Right renal cortex interstitium (tissue), 3 donors: ENCODE data around the gene CD160. TPM values are rescaled to one million over a fixed set of nuclear protein-coding genes. Genes with fewer than 3 reads are reported as not detected.
"Not testable (repeated sequence)": the region's sequence is repeated elsewhere in the genome, so short reads cannot be mapped to it uniquely, and the experiment has no call there.

ENCODE experiments used
- DNase-seq, 3 donors: peaks; one replicate each; pipeline ENCODE4 v3.0.0-alpha.2; 2013; ENCODE audit warnings: low read depth in 3 of 3, low spot score in 2 of 3
- polyA plus RNA-seq, 3 donors: library from polyadenylated mRNA; unstranded; fragments of 120-200 nt; gene quantifications; one replicate each; pipeline ENCODE4 v1.2.1, GENCODE V29; 2013; ENCODE audit not compliant: insufficient read length in 3 of 3

CD160 gene
- polyA plus RNA-seq, 3 donors, result 0.79 to 1.2 (median 0.94) TPM

- no peak for DNase-seq
These were observed 11.2 kb upstream of the CD160 start for GRCh38 chr1:145708063-145708462.

DNA sequence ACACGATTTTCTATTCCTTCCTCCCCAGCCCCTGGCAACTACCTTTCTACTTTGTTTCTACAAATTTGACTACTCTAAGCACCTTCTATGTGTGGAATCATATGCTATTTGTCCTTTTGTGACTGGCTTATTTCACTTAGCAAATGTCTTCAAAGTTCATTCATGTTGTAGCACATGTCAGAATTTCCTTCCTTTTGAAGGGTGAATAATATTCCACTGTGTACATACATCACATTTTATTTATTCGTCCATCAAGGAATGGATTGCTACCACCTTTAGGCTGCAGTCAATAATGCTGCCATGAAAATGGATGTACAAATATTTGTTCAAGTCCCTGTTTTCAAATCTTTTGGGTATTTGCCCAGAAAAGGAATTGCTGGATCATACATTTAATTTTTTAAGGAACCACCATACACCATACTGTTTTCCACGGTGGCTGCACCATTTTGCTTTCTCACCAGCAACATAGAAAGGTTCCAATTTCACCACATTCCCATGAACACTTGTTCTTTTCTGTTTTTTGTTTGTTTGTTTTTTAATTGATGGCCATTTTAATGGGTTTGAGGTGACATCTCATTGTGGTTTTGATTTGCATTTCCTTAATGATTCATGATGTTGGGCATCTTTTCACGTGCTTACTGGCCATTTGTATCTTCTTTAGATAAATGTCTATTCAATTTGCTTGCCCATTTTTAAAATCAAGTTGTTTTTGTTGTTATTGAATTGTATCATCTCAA lies 8.8 kb upstream of the CD160 start:
- DNase-seq, result no peak

- DNase-seq, result peak in 2 of 3 donors; percentile 56 to 71
These were observed 8.1 kb upstream of the CD160 start for GRCh38 chr1:145711213-145711651.

GRCh38 chr1:145714524-145715111 lies 4.7 kb upstream of the CD160 start:
- no peak for DNase-seq

DNA sequence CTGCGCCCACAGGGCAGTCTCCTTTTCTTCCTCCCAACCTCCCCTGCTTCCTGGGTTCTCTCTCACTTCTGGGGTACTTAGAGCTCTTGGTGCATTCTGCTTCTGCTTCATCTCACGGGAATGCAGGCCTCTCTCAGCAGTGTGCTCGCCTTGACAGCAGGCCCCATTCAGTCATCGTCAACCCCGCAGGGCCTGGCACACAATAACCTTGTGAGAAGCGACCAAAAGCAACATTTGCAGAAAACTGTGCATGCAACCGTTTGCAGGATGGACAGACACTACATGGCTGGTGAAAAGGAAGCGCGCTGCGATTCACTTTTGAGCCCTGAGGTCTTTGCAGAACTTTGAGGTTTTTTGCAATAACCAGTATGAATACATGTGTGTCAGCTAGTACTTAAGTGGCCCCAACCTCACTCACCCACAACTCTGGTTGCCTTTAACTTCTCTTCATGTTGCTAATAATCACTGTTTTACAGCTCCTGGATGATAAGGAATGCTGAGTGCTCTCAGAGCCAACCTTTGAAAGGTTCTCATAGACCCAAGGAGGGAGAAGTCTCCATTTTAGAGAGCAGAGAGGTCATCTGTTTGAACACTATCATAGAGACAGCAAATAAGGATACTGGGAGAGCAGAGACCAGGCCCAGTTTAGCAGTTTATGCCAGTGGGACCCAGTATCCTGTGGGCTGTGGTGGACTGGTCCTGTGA lies 2.5 kb upstream of the CD160 start:
- no peak for DNase-seq

DNA sequence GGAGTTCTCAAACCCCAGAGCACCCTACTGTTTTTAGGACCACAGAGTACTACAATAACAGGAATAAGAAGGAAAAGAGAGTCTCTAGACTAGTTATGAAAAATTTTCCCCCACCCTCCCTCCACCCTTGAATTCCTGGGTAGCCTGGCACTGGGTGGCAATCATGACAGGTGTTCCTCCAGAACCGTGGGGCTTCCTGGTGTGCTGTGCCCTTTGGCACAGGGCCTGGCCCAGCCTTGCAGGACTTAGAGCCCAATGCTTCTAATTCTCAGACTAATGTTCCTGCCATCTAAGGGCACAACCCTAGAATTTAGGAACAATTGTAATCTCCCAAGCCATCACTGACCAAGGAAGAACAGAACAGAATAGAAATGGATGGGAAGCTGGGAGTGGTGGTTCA lies 1.5 kb upstream of the CD160 start:
- DNase-seq, result no peak

DNA sequence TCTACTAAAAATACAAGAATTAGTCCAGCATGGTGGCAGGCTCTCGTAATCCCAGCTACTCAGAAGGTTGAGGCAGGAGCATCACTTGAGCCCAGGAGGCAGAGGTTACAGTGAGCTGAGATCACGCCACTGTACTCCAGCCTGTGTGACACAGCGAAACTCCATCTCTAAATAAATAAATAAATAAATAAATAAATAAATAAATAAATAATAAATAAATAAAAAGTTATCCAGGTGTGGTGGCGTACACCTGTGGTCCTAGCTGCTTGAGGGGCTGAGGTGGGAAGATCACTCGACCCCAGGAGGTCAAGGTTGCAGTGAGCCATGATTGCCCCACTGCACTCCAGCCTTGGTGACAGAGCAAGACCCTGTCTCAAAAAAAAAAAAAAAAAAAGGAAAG lies 834 bp upstream of the CD160 start:
- not testable (repeated sequence) for DNase-seq

DNA sequence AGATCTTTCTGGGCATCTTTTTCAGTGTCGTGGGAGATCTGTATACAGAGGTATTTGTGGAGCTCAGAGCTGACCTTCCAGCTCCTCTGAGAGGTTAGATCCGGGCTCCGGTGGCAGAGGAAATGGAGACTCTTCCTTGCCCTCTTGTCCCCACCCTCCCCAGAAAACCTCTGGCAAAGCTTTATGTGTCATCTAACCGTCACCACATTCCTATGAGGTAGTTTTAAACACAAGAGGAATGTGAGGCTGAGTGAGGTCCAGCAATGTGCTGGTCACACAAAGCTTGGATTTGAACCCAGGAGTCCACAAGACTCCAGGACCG lies 1.2 kb downstream of the CD160 start:
- DNase-seq, result no peak

DNA sequence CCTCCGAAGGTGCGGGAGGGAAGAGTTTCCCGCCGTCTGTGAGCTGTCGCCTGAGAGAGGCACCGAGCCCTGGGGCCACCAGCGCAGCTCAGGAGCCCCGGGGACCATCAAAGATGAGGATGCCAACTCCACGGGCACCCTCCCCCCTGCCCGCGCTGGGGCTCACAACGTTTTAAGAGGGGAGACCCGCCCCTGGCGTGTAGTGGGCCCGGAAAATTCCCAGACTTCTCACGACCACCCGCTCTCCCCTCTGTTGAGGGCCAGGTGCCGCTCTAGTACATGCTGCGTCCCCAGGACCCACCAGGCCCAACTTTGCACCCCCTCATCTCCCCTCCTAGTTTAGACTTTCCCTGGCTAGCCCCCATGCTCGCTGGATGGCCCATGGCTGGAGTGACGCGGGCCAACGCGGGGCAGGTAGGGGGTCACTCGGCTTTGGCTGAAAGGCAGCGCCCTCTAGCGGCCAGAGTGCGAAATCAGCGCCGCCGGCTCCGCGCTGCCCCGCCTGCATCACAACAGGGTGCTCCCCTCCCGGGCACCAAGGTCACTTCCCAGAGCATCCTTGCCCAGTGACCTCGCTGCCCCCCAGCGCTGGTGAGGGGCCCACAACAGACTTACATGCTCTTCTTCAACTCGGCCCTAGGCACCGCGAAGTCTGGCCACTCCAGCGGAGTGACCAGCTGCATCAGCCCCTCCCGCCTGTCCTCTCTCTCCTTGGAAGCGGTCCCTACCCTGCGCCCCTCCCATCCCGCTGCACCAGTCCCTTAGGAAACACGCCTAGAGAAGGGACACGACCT lies 1.8 kb downstream of the CD160 start:
- peak in 1 of 3 donors; percentile 51 for DNase-seq

- DNase-seq, result not testable (repeated sequence)
These were observed 6.9 kb downstream of the CD160 start for GRCh38 chr1:145726193-145726592.

- no peak for DNase-seq
These were observed 9.9 kb downstream of the CD160 start for GRCh38 chr1:145729196-145729595.

- DNase-seq, result no peak
These were observed 10.6 kb downstream of the CD160 start for GRCh38 chr1:145729666-145730436.

DNA sequence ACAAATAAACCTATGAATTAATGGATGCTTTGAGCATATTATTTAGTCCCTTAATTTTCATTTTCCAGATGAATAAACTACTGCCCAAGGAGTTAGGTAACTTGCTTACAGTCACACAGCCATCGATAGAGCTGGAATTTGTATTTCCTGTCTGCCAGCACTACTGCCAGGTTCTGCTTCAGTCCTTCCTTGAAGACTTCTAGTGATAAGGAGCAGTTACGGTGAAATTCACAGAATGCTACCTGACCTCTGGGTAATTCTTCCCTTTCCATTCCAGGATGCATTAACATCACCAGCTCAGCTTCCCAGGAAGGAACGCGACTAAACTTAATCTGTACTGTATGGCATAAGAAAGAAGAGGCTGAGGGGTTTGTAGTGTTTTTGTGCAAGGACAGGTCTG lies 11.2 kb downstream of the CD160 start:
- no peak for DNase-seq

GRCh38 chr1:145730900-145731299 lies 11.6 kb downstream of the CD160 start:
- DNase-seq, result no peak

DNA sequence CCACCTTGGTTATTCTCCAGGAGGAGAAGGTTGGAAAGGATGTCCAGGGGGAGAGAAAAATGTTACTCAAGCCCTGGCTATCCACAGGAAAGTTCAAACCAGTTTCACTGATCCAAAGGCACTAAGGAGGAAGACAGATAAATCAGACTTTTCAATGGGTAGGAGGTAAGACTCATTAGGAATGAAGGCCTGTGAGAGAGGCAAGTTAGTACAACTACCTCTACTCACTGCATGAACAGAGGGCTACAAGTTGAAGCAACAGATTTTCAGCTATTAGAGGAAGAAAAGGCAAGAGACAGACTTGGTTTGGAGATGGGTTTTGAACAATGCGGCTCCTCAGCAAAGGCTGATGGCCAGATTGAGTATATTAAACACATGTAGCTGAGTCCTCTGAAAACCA lies 16.9 kb downstream of the CD160 start:
- no peak for DNase-seq

DNA sequence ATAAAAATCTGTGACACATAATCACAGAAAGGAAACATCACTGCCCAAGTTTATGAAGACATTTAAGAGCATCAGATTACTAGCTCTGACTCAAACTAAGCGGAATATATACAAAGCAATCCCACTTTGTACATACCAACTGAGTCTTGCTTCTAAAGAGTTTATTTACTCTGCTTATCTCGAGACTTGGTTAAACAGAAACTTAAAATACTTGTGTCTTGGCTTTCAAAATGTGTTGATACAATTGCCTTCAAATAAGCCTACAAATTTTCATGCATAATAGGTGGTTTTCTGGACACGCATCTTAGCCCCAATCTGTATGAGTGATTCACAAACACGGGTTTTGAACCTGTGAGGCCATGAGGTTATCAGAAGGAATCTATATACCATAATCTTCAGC lies 21.0 kb downstream of the CD160 start:
- no peak for DNase-seq

GRCh38 chr1:145747398-145748247 lies 28.3 kb downstream of the CD160 start:
- no peak for DNase-seq

DNA sequence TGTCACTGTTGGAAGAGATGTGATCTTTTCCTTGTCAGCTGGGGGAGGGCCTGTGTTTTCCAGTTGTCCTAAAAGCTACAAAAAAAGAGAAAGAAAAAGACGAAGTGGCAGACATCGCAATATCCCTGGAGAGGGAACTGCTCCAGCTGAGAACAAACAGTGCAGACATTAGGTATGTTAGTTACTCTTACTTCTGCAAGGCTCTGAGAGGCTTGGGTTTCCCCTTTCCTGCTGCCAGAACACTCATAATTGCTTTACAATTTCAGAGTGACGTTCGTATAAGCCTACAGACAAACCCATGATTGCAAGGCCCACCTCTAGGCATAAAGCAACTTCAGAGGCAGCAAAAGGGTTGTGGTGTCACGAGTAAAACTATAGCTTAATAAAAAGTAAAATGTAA lies 31.1 kb downstream of the CD160 start:
- no peak for DNase-seq

- DNase-seq, result no peak
These were observed 32.3 kb downstream of the CD160 start for GRCh38 chr1:145751491-145752037.
